GM19372 (cell line): ENCODE data around the gene GMIP.

Experiments used
- ATAC-seq: cut with Tn5 transposase; IDR thresholded peaks from one replicate; pipeline ENCODE4 v1.9.1; 2021; ENCODE audit warnings: mild to moderate bottlenecking, low read depth, moderate library complexity; ENCODE audit not compliant: unreplicated experiment

The GMIP gene

DNA sequence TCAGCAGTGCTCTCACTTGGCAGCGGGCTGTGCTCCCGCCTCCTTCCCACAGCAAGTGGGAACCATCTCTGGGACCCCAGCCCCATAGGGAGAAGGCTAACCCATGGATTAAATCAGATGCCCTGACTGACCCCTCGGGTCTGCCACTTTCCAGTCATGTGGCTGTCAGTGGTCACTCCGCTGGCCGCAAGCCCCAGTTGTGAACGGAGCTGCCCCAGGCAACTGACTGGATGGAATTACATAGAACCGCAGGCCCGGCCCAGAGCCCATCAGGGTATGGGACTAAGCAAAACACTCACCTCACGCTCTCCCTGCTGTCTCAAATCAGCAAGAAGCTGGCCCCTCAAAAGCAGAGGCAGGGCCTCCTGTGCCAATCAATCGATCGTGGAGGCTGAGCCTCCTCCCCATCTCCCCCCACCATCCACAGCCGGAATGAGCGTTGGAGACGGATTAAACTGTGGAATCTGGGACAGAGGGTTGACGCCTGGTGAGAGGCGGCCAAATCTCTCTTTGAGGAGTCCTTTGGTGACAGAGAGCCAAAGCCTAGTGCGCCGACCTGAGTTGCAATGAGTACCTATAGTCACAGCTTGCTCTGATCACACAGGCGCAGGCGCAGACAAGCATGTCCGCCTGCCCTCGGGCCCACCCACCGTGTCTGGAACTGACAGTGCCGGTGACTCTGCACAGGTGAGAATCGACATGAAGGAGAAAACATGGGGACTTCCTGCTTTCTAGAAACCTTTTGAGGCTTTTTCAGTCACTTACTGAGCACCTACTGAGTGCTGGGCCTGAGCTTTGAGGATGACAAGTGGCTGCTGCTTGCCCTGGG is 63.7 kb downstream of the GMIP start:
- ATAC-seq = no peak
